ENCODE results near the gene PARD3B. TPM values are rescaled to one million over a fixed set of nuclear protein-coding genes. Genes with fewer than 3 reads are reported as not detected.

Gene PARD3B
- total and polyA plus RNA-seq, 2 of the 4 experiments (the other 2 are of a cell fraction): 3.3 to 15.6 TPM

DNA sequence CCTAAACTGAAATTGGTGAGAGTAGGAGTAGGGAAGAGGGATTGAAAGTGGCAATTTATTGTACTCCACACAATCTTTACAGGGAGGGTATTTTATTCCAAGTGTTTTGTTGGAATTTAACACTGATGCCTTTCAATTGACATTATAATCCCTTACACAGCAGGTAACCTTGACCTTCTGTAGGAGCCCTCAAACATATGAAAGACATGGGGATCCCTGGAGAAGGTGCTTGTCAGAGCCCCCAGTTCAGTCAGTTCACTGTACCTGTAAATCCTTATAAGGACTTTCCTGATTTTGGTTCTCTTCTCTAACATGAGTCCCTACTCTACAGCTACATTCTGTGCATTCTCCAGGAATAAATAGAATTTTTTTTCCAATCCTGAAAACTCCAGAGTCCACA lies 752.1 kb downstream of the PARD3B start:
- H3K14ac ChIP-seq (replicated peaks; ENCODE audit: low read depth, low read length): no peak overlapping the region
- dilution Hi-C loops (cut with HindIII; ENCODE audit: low sequenced_read_pairs, unreplicated experiment) (no loop called here), intact Hi-C loops (cut with micrococcal nuclease) (no loop called here), in situ Hi-C loops (cut with MboI; ENCODE audit: low sequenced_read_pairs) (no loop called here)
- 0 out of 2 replicates have a peak, but pooled peaks cover 1% of the 10 kb centered on the region for H3K36me3 ChIP-seq (ENCODE audit: control insufficient read depth, insufficient read depth, low read length)
- no peak overlapping the region for H2AK9ac ChIP-seq (replicated peaks; ENCODE audit: low read depth, low read length, poor library complexity)
- H3K27me3 ChIP-seq (ENCODE audit: control insufficient read depth, insufficient read depth, low read length): no peaks in the 10 kb centered on the region
- H2AFZ ChIP-seq (replicated peaks; ENCODE audit: low read length, poor library complexity): no peak overlapping the region
- H4K91ac ChIP-seq (ENCODE audit: insufficient read depth, low read depth, low read length): no peak overlapping the region
- POLR2A ChIA-PET (ENCODE audit: unreplicated experiment): no interaction called here
- DNase-seq (no peak), ATAC-seq (ENCODE audit: low read depth) (no peak)
- H3K4me2 ChIP-seq (ENCODE audit: low read depth, low read length): no peak overlapping the region
- H3K4me3 ChIP-seq (ENCODE audit: insufficient read depth, low read depth, low read length): no peak overlapping the region
- no peaks in the 10 kb centered on the region for H4K20me1 ChIP-seq (ENCODE audit: insufficient read depth, low read length)
- H3K23ac ChIP-seq (ENCODE audit: low read depth, low read length): no peak overlapping the region
- CTCF ChIA-PET: interaction anchor here (0.7 kb wide), 1 partner anchor 412 kb away, joined by 7 read pairs; no protein-coding TSS in a partner anchor
- no peak overlapping the region for H3K4ac ChIP-seq (ENCODE audit: low read depth, low read length)
- H3K9me1 ChIP-seq (ENCODE audit: insufficient read depth, low read length): no peaks in the 10 kb centered on the region
- no peak overlapping the region for H2AK5ac ChIP-seq (ENCODE audit: low read depth, low read length)
- no TSS peak for BruUV-seq (replicated peaks)
- H4K8ac ChIP-seq (ENCODE audit: low read depth in 2 of 2, low read length in 2 of 2): no peak overlapping the region
- no peak overlapping the region for H3K9ac ChIP-seq (ENCODE audit: low read depth, low read length)
- no peak overlapping the region for H2BK120ac ChIP-seq (ENCODE audit: low read depth, low read length)
- H3K56ac ChIP-seq (ENCODE audit: extremely low read depth, insufficient read depth, low read length): no peak overlapping the region
- TF ChIP-seq RFX5 (IDR thresholded peaks at IDR 0.05; ENCODE audit: low read depth, low read length) (no peak), RCOR1 (IDR thresholded peaks at IDR 0.05; ENCODE audit: insufficient replicate concordance, low read length) (no peak), POLR2A (IDR thresholded peaks at IDR 0.05; ENCODE audit: low read depth, low read length) (no peak), NFE2L2 (IDR thresholded peaks at IDR 0.05; ENCODE audit: low read depth, low read length) (no peak), MAFK (IDR thresholded peaks at IDR 0.05; ENCODE audit: low read depth, low read length) (no peak), RAD21 (IDR thresholded peaks at IDR 0.05; ENCODE audit: low read length) (no peak), FOS (IDR thresholded peaks at IDR 0.05; ENCODE audit: low read depth, low read length) (no peak), CEBPB (IDR thresholded peaks at IDR 0.05; ENCODE audit: low read depth, low read length) (no peak), SMC3 (IDR thresholded peaks at IDR 0.05; ENCODE audit: low read depth, low read length) (no peak)
- TF ChIP-seq, protein P1, sequence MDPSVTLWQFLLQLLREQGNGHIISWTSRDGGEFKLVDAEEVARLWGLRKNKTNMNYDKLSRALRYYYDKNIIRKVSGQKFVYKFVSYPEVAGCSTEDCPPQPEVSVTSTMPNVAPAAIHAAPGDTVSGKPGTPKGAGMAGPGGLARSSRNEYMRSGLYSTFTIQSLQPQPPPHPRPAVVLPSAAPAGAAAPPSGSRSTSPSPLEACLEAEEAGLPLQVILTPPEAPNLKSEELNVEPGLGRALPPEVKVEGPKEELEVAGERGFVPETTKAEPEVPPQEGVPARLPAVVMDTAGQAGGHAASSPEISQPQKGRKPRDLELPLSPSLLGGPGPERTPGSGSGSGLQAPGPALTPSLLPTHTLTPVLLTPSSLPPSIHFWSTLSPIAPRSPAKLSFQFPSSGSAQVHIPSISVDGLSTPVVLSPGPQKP (IDR thresholded peaks at IDR 0.05; ENCODE audit: borderline replicate concordance, low read depth, low read length): no peak
- TF ChIP-seq, protein P2, sequence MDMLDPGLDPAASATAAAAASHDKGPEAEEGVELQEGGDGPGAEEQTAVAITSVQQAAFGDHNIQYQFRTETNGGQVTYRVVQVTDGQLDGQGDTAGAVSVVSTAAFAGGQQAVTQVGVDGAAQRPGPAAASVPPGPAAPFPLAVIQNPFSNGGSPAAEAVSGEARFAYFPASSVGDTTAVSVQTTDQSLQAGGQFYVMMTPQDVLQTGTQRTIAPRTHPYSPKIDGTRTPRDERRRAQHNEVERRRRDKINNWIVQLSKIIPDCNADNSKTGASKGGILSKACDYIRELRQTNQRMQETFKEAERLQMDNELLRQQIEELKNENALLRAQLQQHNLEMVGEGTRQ (IDR thresholded peaks at IDR 0.05; ENCODE audit: low read depth, low read length): no peak
- peak overlapping the region; percentile 74; the same call in 1 of the 2 replicates for H3K18ac ChIP-seq (ENCODE audit: low read depth, low read length)
- H3K79me1 ChIP-seq (ENCODE audit: low read depth in 1 of 2, low read length in 2 of 2): no peaks in the 10 kb centered on the region
- no peak overlapping the region for H2BK20ac ChIP-seq (ENCODE audit: low read depth, low read length)
- H3K4me1 ChIP-seq (ENCODE audit: control insufficient read depth, insufficient read depth, low read length): no peaks in the 10 kb centered on the region
- no peak overlapping the region for H4K5ac ChIP-seq (ENCODE audit: low read depth, low read length)
- H3K9me3 ChIP-seq (ENCODE audit: control insufficient read depth, insufficient read depth, low read length): no peaks in the 10 kb centered on the region
- peak overlapping the region; percentile 49; the same call in 1 of the 2 replicates for H3K27ac ChIP-seq (ENCODE audit: insufficient read depth, low read length)
- H2BK15ac ChIP-seq (ENCODE audit: low read depth, low read length): no peak overlapping the region
- H2BK5ac ChIP-seq (ENCODE audit: low read depth, low read length, poor library complexity, severe bottlenecking): no peak overlapping the region
